A673 (cell line): Measurements from ENCODE around the gene MRPS10. TPM values are rescaled to one million over a fixed set of nuclear protein-coding genes. Genes with fewer than 3 reads are reported as not detected.
A peak's percentile ranks its signal among the peaks of the same experiment; 100 is the strongest.

ENCODE experiments used
- Bru-seq: library from RNA; stranded (reverse); fragments of 400-500 nt; gene quantifications from one replicate; lab custom pipeline; 2021; lab: Mats Ljungman, UMichigan
- BruChase-seq, 2 experiments: library from RNA; stranded (reverse); fragments of 400-500 nt; gene quantifications; one replicate each; lab custom pipeline; 2021; lab: Mats Ljungman, UMichigan
- BruUV-seq: library from RNA; stranded (reverse); fragments of 400-500 nt; replicated peaks from 2 replicates; lab custom pipeline; 2021; lab: Mats Ljungman, UMichigan
- CTCF ChIA-PET: fragments of 300-600 bp; sonication (Branson Sonifier 250); formaldehyde crosslinking; loops from one replicate; lab custom pipeline; 2022; ENCODE audit warnings: antibody characterized with exemption; lab: Charles Lee
- POLR2A ChIA-PET: fragments of 300-600 bp; sonication (Branson Sonifier 250); formaldehyde crosslinking; loops from one replicate; lab custom pipeline; 2022; ENCODE audit warnings: antibody characterized with exemption; ENCODE audit not compliant: low non-redundant PET; lab: Charles Lee
- DNase-seq: peaks from one replicate; pipeline ENCODE4 v3.0.0-alpha.2; 2015; ENCODE audit warnings: low spot score
- H3K27ac ChIP-seq: fragments of 200-600 bp; sonication (generic); 2 replicates; pipeline ENCODE4 v1.5.1; 2016; ENCODE audit warnings: mixed run types, low read depth, mild to moderate bottlenecking, mixed read lengths, antibody characterized with exemption, low read length; ENCODE audit not compliant: poor library complexity, severe bottlenecking
- H3K27me3 ChIP-seq: fragments of 200-600 bp; sonication (generic); replicated peaks from 2 replicates; pipeline ENCODE4 v1.6.1; 2017; ENCODE audit warnings: mixed run types, low read depth, mild to moderate bottlenecking, mixed read lengths, antibody characterized with exemption, low read length; ENCODE audit not compliant: insufficient read depth, poor library complexity
- H3K36me3 ChIP-seq: fragments of 200-600 bp; sonication (generic); 2 replicates; pipeline ENCODE4 v1.6.1; 2016; ENCODE audit warnings: mixed run types, mild to moderate bottlenecking, mixed read lengths, antibody characterized with exemption, low read length; ENCODE audit not compliant: insufficient read depth, poor library complexity, severe bottlenecking
- H3K4me1 ChIP-seq: fragments of 200-600 bp; sonication (generic); 2 replicates; pipeline ENCODE4 v1.6.1; 2017; ENCODE audit warnings: mixed run types, mild to moderate bottlenecking, mixed read lengths, antibody characterized with exemption, low read length; ENCODE audit not compliant: insufficient read depth, poor library complexity, severe bottlenecking
- H3K4me3 ChIP-seq: fragments of 200-600 bp; sonication (generic); 2 replicates; pipeline ENCODE4 v1.5.1; 2016; ENCODE audit warnings: low read depth, mixed run types, mild to moderate bottlenecking, mixed read lengths, low read length; ENCODE audit not compliant: poor library complexity, severe bottlenecking
- H3K9me3 ChIP-seq: fragments of 200-600 bp; sonication (generic); 2 replicates; pipeline ENCODE4 v1.6.1; 2016; ENCODE audit warnings: mixed run types, low read depth, mild to moderate bottlenecking, mixed read lengths, antibody characterized with exemption, low read length; ENCODE audit not compliant: poor library complexity, severe bottlenecking
- CTCF ChIP-seq: fragments of 300-800, 200-600 bp; sonication (generic); conservative IDR thresholded peaks from 2 replicates; pipeline ENCODE4 v1.5.1; 2017; ENCODE audit warnings: low read depth, mild to moderate bottlenecking, antibody characterized with exemption, low read length, moderate library complexity, mixed read lengths
- EZH2 ChIP-seq: fragments of 200-600 bp; sonication (generic); IDR thresholded peaks from 2 replicates; pipeline ENCODE4 v1.6.1; 2017; ENCODE audit warnings: borderline replicate concordance, low read depth, mild to moderate bottlenecking, mixed read lengths, antibody characterized with exemption, low read length; ENCODE audit not compliant: poor library complexity, severe bottlenecking
- intact Hi-C: fragments of 100-400 bp; cut with micrococcal nuclease; formaldehyde crosslinking; loops from one replicate; pipeline ENCODE4 v1.10.0; 2022; ENCODE audit not compliant: unreplicated experiment
- long read RNA-seq: library from polyadenylated mRNA; stranded (forward); transcript quantifications from one replicate; pipeline ENCODE4 v2.0.0, GENCODE V29; 2022
- total RNA-seq: library from RNA; stranded (reverse); gene quantifications from 2 replicates; pipeline ENCODE4 v1.2.3, GENCODE V29; 2021

Gene MRPS10
- total RNA-seq (50.0 and 52.0 TPM in 2 replicates), Bru-seq, nascent RNA (percentile 88 among the genes with signal in this experiment), BruChase-seq, experiment 1, labeled RNA remaining after a 2-hour chase (percentile 91 among the genes with signal in this experiment), BruChase-seq, experiment 2, labeled RNA remaining after a 6-hour chase (percentile 95 among the genes with signal in this experiment)
- long read RNA-seq, transcript MRPS10-201 (7 exons, 2,110 nt), result major isoform, 210 of 284 reads
- long read RNA-seq, partial matches to known transcripts, result 3 of 284 reads
- long read RNA-seq, other reads (novel, unspliced or antisense), result 71 of 284 reads

GRCh38 chr6:42217519-42218367 lies at the start of gene MRPS10:
Gene MRPS10 (minus strand): TSS chr6:42217861. CDS start chr6:42217849, 12 bp downstream.
- H3K36me3 ChIP-seq, result peaks cover 14% of the 10 kb centered on the region
- ChIA-PET POLR2A (interaction anchor here (0.6 kb wide), 2 partner anchors 330 to 773 kb away, joined by 3 to 4 read pairs; no protein-coding TSS in a partner anchor), CTCF (interaction anchor here (0.6 to 1.0 kb wide), 2 partner anchors 189 to 330 kb away, joined by 4 to 5 read pairs; no protein-coding TSS in a partner anchor)
- no peak for TF ChIP-seq CTCF
- no peak for TF ChIP-seq EZH2
- H3K27ac ChIP-seq, result peak within 1 kb of the TSS; percentile 90
- H3K4me1 ChIP-seq, result peaks cover 13% of the 10 kb centered on the region
- H3K9me3 ChIP-seq, result no peaks in the 10 kb centered on the region
- no peaks in the 10 kb centered on the region for H3K27me3 ChIP-seq
- peak within 1 kb of the TSS; percentile 98 for H3K4me3 ChIP-seq
- intact Hi-C loops, result loop anchor here (1.0 to 10.0 kb wide), 4 partner anchors 297 to 661 kb away; partner anchors contain the start of genes BYSL, MED20, PRICKLE4 and PRPH2
- BruUV-seq, result no TSS peak
- peak; percentile 97 for DNase-seq

DNA sequence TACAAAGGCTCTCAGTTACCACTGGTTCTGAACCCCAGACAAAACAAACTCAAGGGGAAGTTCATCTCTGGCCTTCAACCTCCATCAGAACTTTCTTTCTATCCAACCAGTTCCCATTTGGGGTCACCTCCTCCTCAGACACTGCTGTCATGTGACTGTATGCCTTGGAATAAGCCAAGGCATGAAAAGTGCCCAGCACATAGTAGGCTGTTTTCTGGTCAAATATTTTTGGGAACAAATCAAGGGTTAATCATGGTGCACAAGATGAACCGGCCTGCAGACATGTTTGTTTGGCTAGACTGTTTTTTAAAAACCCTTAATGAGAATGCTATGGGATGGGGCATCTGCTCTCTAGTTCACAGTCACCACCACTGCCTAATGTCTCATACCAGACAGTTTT lies 48.9 kb upstream of the MRPS10 start:
- no peak for DNase-seq
- POLR2A ChIA-PET, result no interaction called here
- no TSS peak for BruUV-seq
- CTCF ChIA-PET, result no interaction called here
- Histone ChIP-seq H3K27me3 (no peaks in the 10 kb centered on the region), H3K4me1 (no peaks in the 10 kb centered on the region), H3K27ac (no peak overlapping the region), H3K36me3 (no peaks in the 10 kb centered on the region), H3K4me3 (no peak overlapping the region), H3K9me3 (no peaks in the 10 kb centered on the region)
- TF ChIP-seq CTCF (no peak), EZH2 (no peak)
- intact Hi-C loops, result no loop called here

DNA sequence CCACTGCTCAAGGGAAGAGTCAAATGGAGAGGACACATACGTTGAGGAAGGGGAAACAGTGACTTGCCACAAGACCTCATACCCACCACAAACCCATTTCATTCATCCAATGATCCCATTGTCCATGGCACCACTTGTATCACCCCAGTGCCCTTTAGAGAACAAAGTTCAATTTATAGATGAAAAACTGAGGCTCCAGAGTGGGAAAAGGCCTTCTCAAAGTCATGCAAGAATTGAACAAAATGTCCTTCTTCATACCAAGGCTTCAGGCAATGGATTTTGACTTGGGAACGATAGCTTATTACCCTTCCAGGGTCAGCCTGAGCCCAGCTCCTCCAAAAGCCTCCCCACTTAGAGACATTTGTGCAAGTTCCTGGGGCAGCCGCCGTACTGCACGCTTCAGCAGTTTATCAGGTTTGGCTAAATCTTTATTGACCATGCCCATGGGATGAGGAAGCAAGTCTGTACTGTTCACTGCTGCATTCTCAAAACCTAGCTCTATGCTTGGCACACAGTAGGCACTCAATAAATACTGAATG lies 47.3 kb upstream of the MRPS10 start:
- Histone ChIP-seq H3K36me3 (no peaks in the 10 kb centered on the region), H3K4me1 (peaks cover 13% of the 10 kb centered on the region), H3K4me3 (no peak overlapping the region), H3K9me3 (no peaks in the 10 kb centered on the region), H3K27ac (no peak overlapping the region), H3K27me3 (no peaks in the 10 kb centered on the region)
- intact Hi-C loops, result loop anchor here (5.0 kb wide), 1 partner anchor 267 kb away; no protein-coding TSS in a partner anchor
- CTCF ChIA-PET, result no interaction called here
- BruUV-seq, result no TSS peak
- TF ChIP-seq CTCF, result no peak
- TF ChIP-seq EZH2, result no peak
- no peak for DNase-seq
- POLR2A ChIA-PET, result no interaction called here
